HG03045 (cell line): ENCODE measurements around the gene GATA2.

Experiments used
- ATAC-seq: cut with Tn5 transposase; IDR thresholded peaks from one replicate; pipeline ENCODE4 v1.9.1; 2021; ENCODE audit warnings: mild to moderate bottlenecking, moderate library complexity; ENCODE audit not compliant: unreplicated experiment

The GATA2 gene

DNA sequence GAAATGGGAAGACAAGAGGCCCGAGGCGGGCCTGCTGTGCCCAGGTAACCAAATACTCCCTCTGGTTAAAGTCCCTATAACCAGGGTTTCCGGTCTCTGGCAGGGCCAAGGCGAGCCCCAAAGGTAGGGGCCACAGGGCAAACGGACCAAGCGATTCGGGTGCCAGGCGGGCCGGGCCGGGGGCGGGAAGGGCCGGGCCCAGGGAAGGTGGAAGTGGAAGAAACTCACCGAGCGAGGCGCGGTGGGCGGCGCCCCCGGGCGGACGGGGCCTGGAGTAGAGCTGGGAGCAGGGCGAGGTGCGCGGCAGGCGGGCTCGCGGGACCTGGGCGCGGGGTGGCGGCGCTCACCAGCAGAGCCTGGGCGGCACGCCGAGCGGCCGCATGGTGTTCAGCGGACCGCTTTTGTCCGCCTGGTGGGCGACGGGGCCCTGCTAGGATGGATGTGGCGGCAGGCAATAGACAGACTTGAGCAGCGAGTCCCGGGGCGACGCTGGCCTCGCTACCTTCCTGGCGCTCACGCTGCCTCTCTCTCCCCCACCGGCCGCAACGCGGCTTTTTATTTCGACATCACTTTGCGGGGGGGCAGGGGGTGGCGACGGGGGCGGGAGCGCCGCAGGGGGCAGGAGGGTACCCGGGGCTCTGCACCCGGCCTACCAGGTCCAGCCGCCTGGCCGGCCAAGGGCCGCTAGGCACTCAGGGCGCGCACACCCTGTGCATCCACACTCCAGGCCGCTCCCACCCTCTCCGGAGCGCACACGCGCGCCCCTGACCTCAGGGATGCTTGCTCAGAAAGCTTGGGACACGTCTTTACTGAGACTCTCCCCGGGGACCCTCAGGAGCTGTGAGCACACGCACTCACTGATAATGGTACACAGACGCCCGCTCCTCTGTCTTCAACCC, at the start of gene GATA2:
TSS of gene GATA2 (minus strand) at position 531 of the 899 bp plus-strand sequence. CDS start 6,170 bp downstream, outside the sequence.
- ATAC-seq = no peak

DNA sequence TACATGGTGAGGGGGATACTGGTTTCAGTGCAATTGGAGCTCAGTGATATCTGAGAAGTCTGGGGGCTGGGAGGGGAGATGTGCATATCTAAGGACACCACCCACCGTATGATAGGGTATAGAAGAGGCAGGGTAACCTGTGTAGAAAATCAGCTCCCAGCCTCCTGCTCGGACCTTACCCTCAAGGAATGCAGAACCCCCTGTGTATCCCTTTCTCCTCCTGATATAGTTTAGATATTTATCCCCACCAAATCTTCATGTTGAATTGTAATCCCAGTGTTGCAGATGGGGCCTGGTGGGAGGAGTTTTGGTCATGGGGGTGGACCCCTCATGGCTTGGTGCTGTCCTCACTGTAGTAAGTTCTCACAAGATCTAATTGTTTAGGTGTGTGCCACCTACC, 48.2 kb upstream of the GATA2 start:
- no peak for ATAC-seq

DNA sequence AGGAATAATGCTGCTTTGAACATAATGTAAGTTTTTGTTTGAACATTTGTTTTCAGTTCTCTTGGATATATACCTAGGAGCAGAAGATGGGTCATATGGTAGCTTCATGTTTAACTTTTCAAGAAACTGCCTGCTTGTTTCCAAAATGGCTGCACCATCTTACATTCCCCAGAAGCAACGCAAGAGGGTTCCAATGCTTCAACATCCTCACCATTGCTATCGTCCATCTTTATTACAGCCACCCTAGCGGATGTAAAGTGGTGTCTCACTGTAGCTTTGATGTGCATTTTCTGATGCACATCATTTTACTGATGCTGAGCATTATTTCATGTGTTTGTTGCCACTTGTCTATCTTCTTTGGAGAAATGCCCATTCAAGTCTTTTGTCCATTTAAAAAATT, 46.4 kb upstream of the GATA2 start:
- no peak for ATAC-seq

DNA sequence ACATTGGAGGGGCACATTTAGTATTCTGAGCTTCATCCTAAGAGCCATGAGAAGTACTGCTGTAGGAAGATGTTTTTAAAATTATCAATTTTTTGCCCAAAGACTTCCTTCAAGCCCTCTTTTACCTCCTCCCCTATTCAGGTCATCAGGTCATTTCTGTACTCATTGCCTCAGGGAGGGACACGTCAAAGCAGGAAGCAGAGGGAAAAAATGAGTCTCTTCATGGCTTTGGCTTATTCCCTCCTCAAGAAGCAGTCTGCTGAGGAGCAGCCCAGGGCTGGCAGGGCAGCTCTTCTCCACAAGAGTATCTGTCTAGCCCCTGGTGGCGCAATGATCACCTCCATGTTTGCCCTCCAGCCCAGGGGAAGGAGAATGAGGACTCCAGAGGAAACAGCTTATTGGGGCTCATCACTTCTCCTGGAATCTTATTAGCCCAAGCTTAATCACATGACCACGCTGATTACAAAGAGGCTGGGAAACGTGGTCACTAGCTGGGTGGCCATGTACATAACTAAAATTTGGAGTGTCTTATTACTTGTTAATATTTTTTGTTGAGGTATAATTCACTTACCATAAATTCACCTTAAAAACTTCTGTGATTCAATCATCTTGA, 44.2 kb upstream of the GATA2 start:
- no peak for ATAC-seq

DNA sequence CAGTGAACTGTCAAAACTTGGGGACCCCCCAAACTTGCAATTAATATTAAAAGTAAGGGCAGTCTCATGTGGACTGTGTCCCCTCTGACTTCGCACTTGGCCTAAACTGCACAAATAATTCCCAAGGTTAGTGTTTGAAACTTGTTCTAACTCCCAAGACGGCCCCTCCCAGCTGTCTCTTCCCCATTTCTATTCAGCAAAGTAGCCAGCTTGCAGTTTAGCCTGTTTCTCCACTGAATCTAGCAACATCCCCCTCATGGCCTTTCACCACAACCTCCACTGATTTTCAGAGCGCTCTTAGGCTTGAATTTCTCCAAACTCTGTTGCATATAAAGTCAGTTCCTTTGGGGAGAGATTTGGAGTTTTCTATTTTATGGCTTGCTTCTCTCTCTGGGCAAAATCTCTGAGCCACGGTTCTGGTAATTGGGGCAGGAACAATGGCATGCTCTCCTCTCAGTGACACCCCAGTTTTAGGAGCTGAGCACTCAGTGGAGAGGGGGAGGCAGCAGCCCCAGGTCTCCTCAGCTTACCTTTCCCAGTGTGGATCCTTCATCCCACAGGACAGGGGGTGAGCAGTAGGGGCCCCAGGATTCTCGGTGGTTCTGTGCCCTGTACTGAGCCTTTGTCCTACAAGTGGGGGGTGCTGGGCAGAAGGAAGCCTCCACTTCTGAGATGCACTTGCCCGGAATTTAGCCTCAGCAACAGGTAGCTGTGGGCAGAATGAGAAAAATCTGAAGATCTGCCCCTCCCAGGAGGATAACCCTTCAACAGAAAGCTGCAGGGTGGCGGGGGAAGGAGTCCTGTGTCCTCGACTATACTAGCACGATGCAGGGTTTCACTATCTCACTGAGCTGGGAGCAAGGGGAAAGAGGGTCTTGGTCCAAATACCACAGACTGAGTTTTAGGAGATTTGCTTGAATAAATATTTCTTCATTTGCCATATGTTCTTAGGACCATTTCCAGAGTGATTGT, 39.3 kb upstream of the GATA2 start:
- ATAC-seq = no peak

DNA sequence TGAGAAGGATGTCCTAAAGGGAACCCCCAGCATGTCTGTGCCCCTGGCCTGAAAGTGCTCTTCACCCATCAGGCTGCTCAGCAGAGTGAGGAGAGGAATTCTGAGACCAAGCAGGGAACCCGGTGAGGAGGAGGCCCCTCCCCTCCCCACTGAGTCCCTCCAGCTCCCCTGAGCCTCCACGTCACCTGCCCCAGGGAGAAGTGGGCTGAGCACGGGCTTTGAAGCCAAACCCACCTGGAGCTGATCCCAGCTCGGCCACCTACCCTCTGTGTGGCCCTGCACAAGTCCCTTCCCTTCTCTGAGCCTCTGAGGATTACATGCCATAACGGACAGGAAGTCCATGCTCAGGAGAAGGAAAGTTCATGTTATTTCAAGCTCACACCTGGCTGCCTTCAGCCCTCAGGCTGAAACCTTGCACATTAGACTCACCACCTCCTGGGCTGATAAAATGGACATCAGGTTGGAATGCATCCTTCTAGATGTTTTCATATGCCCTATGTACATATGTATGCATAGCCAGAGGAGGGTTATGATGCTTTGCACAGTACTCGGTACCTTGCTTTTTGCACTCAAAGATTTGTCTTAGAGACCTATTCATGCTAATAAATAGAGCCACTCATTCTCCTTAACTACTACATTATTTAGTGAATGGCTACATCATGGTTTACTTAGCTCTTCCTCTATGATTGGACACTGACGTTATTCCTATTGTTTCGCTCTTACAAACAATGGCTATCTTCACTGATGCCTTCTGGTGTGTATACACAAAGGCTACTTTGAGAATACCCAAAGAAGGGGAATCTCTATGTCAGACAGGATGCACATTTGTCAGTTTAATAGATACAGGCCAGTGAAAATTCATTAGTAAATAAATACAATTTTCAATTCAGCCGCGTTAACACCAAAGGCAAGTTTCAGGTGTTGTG, 31.6 kb upstream of the GATA2 start:
- no peak for ATAC-seq

DNA sequence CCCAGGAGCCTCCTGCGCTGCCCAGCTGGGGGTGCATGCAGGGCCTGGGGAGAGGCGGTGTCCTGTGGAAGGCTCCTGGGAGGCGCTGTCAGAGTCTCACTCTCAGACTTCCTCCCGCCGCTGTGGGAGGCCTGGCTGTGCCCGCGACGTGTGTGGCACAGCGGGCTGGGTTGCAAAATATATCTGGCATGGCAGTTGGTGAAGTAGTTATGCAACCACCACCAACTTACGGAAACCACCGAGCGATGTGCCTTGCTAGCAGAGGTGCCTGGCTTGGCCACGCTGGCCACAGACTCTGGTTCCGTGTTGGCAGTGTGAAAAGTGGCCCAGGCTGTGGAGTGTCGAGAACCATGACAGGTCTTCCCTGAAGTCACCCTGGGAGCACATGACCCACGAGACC, 30.6 kb upstream of the GATA2 start:
- no peak for ATAC-seq

DNA sequence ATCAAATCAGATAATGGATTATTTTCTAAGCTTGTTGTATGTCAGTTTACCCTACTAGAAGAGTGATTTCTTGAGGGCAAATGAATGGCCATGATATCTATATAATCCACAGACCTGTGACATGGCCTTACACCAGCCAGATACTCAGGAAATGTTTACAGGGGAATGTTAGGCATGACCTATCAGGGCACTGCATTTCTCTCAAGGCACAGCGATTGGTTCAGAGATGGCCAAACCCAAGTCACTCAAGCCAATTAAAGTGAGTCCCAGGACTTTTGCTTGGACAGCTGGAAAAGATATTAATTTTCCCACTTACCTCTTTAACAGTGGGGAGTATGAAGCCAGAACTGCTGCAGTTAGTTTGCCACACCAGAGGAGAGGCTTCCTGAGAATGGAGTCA, 28.7 kb upstream of the GATA2 start:
- no peak for ATAC-seq

DNA sequence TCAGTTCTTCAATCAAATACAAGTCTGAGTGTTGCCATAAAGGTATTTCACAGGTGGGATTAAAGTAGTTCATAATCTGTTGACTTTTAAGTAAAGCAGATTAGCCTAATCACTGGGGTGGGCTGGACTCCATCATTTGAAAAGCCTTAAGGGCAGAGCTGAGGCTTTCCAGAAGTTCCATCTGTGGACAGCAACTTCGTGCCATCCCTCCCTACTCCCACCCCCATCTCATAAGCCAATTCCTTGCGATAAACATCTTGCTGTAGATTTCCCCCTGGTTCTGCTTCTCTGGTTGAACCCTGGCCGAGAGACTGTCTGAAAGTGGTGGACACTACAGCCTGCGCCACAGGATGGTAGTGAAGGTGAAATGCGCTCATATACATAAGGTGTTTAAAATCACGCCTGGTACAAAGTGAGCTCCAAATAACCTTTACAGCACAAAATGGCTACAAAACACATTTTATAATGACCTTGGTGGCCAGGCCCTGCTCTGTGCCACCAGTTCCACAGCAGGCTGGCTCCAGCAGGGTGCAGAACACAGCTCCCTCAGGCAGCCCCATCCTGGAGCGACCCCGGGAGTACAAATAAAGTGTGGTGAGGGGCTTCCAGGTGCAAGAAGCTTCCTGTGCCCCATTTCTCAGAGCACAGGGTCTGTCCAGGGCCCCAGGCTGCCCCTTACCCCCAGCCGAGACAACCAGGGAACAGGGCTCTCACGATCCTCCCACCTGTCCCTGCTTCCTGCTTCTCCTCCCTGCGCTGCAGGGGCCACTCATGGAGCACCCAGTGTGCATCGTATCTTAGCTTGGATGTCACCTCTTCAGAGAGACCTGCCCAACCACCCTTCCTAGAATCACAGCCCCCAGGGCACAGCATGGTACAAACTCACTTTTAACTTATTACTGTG, 25.8 kb upstream of the GATA2 start:
- no peak for ATAC-seq

DNA sequence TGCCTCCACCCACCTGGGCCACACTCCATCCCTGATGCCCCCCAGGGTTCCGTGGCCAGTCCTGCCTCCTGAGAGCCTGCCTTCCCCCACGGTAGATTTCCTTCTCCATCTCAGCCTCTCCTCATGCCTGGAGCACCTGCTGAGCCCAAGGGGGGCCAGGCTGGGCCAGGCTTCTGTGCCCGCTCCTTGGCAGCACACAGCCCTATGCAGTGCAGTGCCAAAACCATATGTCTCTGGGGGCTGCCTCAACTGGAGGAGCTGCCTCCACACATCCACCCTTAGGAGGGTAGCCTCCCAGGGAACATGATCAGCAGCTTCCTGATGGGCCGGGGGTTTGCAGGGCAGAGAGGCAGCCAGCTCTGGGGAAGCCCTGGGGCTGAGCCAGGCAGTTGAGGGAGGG, 24.6 kb upstream of the GATA2 start:
- no peak for ATAC-seq

DNA sequence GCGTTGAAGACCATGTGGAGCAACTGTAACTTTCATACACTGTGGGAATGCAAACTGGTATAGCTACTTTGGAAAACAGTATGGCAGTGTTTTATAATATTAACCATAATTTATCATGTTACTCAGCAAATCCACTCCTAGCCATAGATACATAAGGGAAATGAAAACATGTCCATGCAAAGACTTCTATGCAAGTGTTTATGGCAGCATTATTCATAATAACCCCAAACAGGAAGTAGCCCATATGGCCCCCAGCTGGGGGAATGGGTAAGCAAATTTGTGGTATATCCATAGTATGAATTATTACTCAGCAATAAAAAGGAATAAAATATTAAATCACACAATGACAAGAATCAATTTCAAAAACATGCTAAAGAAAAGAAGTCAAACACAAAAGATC, 23.0 kb upstream of the GATA2 start:
- ATAC-seq = no peak

DNA sequence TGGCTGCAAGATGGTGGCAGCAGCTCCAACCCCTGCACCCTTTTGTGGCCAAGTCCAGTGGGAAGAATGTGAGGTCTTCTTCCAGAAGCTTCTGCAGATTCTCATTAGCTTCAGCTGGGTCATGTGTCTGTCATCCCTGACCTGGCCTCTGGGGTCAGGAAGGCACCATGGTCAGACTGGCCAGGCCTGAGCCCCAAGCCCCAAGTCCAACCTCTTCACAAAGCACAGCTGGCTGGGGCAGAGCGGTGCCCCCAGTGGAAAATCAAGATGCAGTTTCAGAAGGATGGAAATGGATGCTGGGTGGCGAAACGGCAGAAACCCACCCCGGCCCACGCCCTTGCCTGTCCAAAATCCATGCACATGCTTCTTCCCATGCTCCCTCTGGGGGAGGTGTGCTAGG, 15.9 kb upstream of the GATA2 start:
- ATAC-seq = no peak

DNA sequence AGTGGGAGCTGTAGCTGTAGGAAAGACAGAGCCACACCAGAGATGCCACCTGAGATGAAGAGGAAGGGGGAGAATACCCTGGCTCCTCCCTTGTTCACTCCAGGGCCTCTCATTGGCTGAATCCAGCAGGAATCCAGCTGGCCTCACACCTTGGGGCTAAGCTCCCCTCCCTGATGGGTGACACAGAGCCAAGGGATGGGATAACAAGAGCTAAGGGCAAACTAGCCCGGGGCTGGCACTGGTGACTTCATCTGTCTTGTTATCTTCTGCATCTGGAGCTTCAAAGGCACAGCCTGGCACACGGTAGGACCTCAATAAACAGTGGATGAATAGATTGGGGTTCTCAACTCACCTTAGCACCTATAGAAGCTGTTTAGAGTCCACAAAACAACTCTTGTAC, 13.8 kb upstream of the GATA2 start:
- ATAC-seq = no peak

DNA sequence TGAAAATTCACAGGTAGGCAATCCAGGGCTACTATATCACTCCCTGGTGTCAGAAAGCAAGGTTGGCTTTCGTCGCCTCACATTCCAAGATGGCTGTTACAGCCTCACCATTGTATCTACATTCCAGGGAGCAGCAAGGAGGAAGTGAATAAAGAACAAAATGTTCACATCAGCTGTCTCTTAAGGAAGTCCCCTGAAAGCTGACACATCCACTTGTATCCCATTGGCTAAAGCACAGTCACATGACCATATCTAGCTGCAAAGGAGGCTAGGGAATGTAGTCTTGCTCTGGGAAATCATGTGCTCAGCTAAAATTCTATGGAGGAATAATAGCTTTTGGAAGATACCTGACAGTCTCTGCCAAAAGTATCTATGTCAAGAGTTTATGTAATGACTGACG, 12.8 kb upstream of the GATA2 start:
- no peak for ATAC-seq

DNA sequence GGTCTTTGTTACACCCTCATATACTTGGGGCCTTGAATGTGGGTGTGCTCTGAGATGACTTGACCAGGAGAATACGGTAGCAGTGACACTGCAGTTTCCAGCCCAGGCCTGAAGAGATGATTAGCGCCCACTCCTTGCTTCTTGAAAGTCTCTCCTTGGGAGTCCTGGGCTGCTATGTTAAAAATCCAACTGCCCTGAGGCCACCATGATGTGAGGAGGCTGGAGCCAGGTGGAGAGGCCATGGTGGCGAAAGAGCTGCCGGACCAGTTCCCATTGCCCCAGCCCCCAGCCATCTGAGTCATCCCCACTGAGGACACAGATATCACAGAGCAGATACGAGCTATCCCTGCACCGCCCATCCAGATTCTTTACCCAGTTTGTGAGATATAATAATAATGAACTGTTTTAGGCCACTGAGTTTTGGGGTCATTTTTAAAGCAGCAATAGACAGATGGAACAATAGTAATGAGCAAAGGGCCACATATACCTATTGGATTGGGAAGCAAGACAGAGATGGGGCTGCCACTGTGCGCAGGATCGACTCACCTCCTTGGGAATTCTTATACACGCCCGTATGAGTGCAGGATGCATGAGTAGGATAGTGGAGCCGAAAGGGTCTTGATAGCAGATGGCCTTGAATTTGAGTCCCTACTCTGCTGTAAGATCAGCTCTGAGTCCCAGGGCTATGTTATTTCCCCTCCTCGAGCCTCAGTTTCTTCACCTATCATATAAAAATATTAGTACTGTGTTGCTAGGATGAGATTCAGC, 12.1 kb upstream of the GATA2 start:
- ATAC-seq = no peak

DNA sequence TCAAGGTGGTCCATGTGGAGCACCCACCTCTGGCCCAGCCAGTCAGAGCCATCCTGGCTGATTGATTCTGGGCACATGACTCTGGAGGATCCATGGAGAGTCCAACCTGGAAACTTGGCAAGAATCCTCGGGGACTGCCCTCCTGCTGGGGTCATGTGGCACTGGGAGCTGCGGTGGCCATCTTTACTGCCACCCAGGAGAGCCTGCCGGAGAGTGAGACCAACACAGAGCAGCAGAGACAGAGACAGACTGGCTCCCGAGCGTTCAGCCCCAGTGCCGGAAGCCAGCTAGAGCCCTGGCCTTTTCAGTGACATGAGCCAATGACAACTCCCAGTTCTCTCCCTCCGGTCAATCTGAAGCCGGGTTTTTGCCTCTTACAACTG, 11.5 kb upstream of the GATA2 start:
- ATAC-seq = no peak

DNA sequence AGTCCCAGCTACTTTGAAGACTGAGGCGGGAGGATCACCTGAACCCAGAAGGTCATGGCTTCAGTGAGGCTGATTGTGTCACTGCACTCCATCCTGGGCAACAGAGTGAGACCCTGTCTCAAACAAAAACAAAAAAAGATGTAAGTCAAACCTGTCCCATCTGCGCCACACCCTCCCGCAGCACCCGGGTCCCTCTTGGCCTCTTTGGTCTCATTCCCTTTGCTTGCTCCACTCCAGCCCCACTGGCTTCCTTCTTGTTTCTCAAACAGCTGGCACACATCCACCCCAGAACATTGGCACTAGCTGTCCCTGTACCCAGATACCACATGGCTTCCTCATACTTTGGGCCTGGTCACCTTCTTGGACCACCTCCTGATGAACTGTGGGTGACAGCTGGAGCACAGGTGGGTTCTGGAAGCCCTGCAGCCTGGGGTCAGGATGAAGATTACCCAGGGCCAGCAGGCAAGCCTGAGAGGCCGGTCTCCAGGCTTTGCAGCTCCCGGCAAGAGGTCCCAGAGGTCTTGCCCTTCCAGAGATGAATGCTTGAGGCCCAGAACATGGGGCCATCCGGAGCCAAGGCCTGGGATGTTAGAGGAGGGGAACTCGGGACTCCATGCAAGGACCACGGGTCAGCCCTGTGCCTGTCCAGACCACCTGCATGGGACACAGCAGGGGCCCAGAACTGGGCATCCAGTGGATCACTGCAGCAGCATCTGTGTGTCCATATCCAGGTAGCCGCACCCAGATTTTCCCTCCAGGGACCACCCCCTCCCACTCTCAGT, 10.9 kb upstream of the GATA2 start:
- ATAC-seq = no peak

DNA sequence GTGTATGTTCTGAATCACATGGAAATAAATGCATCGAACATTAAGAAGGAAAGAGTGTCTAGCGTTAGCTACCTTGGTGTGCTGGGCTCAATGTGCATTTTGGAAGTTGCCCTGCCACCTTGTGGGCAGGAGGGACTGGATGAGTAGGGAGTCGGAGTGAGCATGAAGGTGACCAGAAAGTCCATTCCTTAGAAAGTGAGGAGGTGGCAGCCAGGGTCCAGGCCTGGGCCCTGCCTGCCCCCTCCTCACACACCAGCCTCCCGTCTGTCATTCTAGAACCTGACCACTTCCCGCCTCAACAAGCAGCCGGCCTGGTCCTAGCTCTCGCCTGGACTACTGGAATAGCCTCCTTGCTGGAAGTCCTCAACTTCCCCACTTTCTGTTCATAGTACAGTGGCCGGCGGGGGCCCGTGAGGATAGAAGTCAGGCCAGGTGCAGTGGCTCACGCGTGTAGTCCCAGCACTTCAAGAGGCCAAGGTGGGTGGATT, 10.2 kb upstream of the GATA2 start:
- no peak for ATAC-seq
